HepG2 (cell line): Measurements from ENCODE around the gene PSMD1. TPM values are rescaled to one million over a fixed set of nuclear protein-coding genes. Genes with fewer than 3 reads are reported as not detected.
A peak's percentile ranks its signal among the peaks of the same experiment; 100 is the strongest.

Experiments
- CREB1 ChIP-seq, 2 experiments: fragments of 450-650 bp in 1 of 2; IDR thresholded peaks; 2 replicates each; pipeline ENCODE4 v1.6.1; 2016 to 2017; ENCODE audit warnings: control low read depth in 1 of 2, mild to moderate bottlenecking in 1 of 2, missing compliant biosample characterization in 1 of 2, missing genetic modification characterization in 1 of 2
- KDM4B ChIP-seq: sonication (generic); formaldehyde crosslinking; IDR thresholded peaks from 2 replicates; pipeline ENCODE4 v1.4.0; 2020; ENCODE audit warnings: missing genetic modification reagents
- MAZ ChIP-seq, 2 experiments: sonication (generic) in 1 of 2; formaldehyde crosslinking in 1 of 2; IDR thresholded peaks; 2 replicates each; pipeline versions ENCODE4 v1.5.0 to v1.6.1; 2012 to 2020; ENCODE audit warnings: low read depth in 2 of 2, mild to moderate bottlenecking in 2 of 2, borderline replicate concordance in 1 of 2, improper control_type of control experiment in 1 of 2, low read length in 1 of 2, missing genetic modification reagents in 1 of 2, moderate library complexity in 1 of 2
- NR3C1 ChIP-seq: sonication (generic); formaldehyde crosslinking; IDR thresholded peaks from 2 replicates; pipeline ENCODE4 v1.4.0; 2020; ENCODE audit warnings: missing genetic modification reagents
- PHF20 ChIP-seq: sonication (generic); formaldehyde crosslinking; IDR thresholded peaks from 2 replicates; pipeline ENCODE4 v1.5.0; 2020; ENCODE audit warnings: mild to moderate bottlenecking, missing genetic modification reagents
- SMAD3 ChIP-seq: sonication (generic); formaldehyde crosslinking; IDR thresholded peaks from 2 replicates; pipeline ENCODE4 v1.4.0; 2020; ENCODE audit warnings: missing genetic modification reagents
- TEAD2 ChIP-seq: sonication (generic); formaldehyde crosslinking; IDR thresholded peaks from 2 replicates; pipeline ENCODE4 v1.9.0; 2021; ENCODE audit warnings: missing genetic modification reagents
- TEAD3 ChIP-seq: optimal IDR thresholded peaks from 2 replicates; pipeline ENCODE3; 2016; ENCODE audit warnings: borderline replicate concordance
- ZMAT3 ChIP-seq: sonication (generic); formaldehyde crosslinking; conservative IDR thresholded peaks from 2 replicates; pipeline ENCODE4 v1.7.0; 2021; ENCODE audit warnings: missing genetic modification reagents
- ZNF232 ChIP-seq: sonication (generic); formaldehyde crosslinking; IDR thresholded peaks from 2 replicates; pipeline ENCODE4 v1.4.0; 2020; ENCODE audit warnings: missing genetic modification reagents, borderline replicate concordance
- ZNF333 ChIP-seq: sonication (generic); formaldehyde crosslinking; IDR thresholded peaks from 2 replicates; pipeline ENCODE4 v1.4.0; 2020; ENCODE audit warnings: mild to moderate bottlenecking, missing genetic modification reagents, borderline replicate concordance
- ZNF501 ChIP-seq: sonication (generic); formaldehyde crosslinking; IDR thresholded peaks from 2 replicates; pipeline ENCODE4 v1.5.1; 2020; ENCODE audit warnings: mild to moderate bottlenecking, moderate library complexity, missing genetic modification reagents
- ZNF670 ChIP-seq: sonication (generic); formaldehyde crosslinking; IDR thresholded peaks from 2 replicates; pipeline ENCODE4 v1.8.0; 2022; ENCODE audit warnings: mild to moderate bottlenecking, missing genetic modification reagents, borderline replicate concordance
- ZNF839 ChIP-seq: sonication (generic); formaldehyde crosslinking; IDR thresholded peaks from 2 replicates; pipeline ENCODE4 v1.4.0; 2020; ENCODE audit warnings: missing genetic modification reagents, mild to moderate bottlenecking, borderline replicate concordance
- polyA plus RNA-seq, 8 experiments: library from polyadenylated mRNA; depleted of rRNA in 3 of 8; stranded (reverse) in 7 of 8; unstranded in 1 of 8; fragments of >200 nt; fragmentation: Illumina TruSeq in 4 of 8; extraction: Trizol in 4 of 8; gene quantifications; 2 replicates each; pipeline versions ENCODE4 v1.2.1 to v1.2.3, GENCODE V29; 2011 to 2016; ENCODE audit warnings: low read depth in 4 of 8, missing spikeins in 1 of 8, mixed read lengths in 1 of 8; ENCODE audit not compliant: insufficient read depth in 1 of 8
- total RNA-seq, 5 experiments: library from RNA; depleted of rRNA; stranded (reverse); fragments of >200 nt; fragmentation: Illumina TruSeq; extraction: Trizol; gene quantifications; 2 replicates each; pipeline ENCODE4 v1.2.3, GENCODE V29; 2016; ENCODE audit warnings: low read depth in 1 of 5
- TF ChIP-seq, protein P1 (sequence below): IDR thresholded peaks from 2 replicates; pipeline ENCODE4 v1.6.1; 2016; ENCODE audit warnings: missing compliant biosample characterization, missing genetic modification reagents, borderline replicate concordance
- TF ChIP-seq, protein P2 (sequence below): sonication (generic); formaldehyde crosslinking; IDR thresholded peaks from 2 replicates; pipeline ENCODE4 v1.4.0; 2020; ENCODE audit warnings: missing genetic modification reagents
- TF ChIP-seq, protein P3 (sequence below): sonication (generic); formaldehyde crosslinking; IDR thresholded peaks from 2 replicates; pipeline ENCODE4 v1.9.0; 2022; ENCODE audit warnings: missing genetic modification reagents, mild to moderate bottlenecking, borderline replicate concordance
- TF ChIP-seq, protein P4 (sequence below): sonication (generic); formaldehyde crosslinking; conservative IDR thresholded peaks from 2 replicates; pipeline ENCODE4 v1.4.0; 2020; ENCODE audit warnings: mild to moderate bottlenecking, missing genetic modification reagents, moderate library complexity

The PSMD1 gene
- total and polyA plus RNA-seq, 2 of the 13 experiments (the other 11 are each of a cell fraction or from before 2014, with no cell fraction given): 136 to 191 TPM

GRCh38 chr2:231056453-231057416 lies at the start of gene PSMD1 (continued):
- TF ChIP-seq ZMAT3 (peak; percentile 58; the same call in 1 of the 2 replicates), NR3C1 (no peak), SMAD3 (CRISPR knock-in tag) (peak; percentile 87; the same call in 1 of the 2 replicates), KDM4B (CRISPR knock-in tag) (peak; percentile 17), CREB1 (IDR thresholded peaks at IDR 0.05) (peak; percentile 51), CREB1 (CRISPR knock-in tag; IDR thresholded peaks at IDR 0.05) (peak; percentile 65; the same call in 1 of the 2 replicates), ZNF232 (CRISPR knock-in tag) (no peak; the same call in 1 of the 2 replicates), TEAD2 (no peak), PHF20 (CRISPR knock-in tag) (peak; percentile 90), ZNF501 (CRISPR knock-in tag) (peak; percentile 94), MAZ (IDR thresholded peaks at IDR 0.05; ENCODE audit: borderline replicate concordance, low read depth, low read length) (peak; percentile 24; the same call in 1 of the 2 replicates), MAZ (CRISPR knock-in tag; IDR thresholded peaks at IDR 0.05; ENCODE audit: low read depth) (peak; percentile 86), ZNF333 (CRISPR knock-in tag) (0 out of 2 replicates have a peak, but pooled peaks have one; percentile 95), ZNF839 (CRISPR knock-in tag) (peak; percentile 86; the same call in 1 of the 2 replicates), ZNF670 (CRISPR knock-in tag) (peak; percentile 87; the same call in 1 of the 2 replicates), TEAD3 (CRISPR knock-in tag) (peak; percentile 76)
- TF ChIP-seq, protein P1, sequence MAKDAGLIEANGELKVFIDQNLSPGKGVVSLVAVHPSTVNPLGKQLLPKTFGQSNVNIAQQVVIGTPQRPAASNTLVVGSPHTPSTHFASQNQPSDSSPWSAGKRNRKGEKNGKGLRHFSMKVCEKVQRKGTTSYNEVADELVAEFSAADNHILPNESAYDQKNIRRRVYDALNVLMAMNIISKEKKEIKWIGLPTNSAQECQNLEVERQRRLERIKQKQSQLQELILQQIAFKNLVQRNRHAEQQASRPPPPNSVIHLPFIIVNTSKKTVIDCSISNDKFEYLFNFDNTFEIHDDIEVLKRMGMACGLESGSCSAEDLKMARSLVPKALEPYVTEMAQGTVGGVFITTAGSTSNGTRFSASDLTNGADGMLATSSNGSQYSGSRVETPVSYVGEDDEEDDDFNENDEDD: peak; percentile 71; the same call in 1 of the 2 replicates
- TF ChIP-seq, protein P2, sequence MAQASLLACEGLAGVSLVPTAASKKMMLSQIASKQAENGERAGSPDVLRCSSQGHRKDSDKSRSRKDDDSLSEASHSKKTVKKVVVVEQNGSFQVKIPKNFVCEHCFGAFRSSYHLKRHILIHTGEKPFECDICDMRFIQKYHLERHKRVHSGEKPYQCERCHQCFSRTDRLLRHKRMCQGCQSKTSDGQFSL (CRISPR knock-in tag): no peak
- TF ChIP-seq, protein P3, sequence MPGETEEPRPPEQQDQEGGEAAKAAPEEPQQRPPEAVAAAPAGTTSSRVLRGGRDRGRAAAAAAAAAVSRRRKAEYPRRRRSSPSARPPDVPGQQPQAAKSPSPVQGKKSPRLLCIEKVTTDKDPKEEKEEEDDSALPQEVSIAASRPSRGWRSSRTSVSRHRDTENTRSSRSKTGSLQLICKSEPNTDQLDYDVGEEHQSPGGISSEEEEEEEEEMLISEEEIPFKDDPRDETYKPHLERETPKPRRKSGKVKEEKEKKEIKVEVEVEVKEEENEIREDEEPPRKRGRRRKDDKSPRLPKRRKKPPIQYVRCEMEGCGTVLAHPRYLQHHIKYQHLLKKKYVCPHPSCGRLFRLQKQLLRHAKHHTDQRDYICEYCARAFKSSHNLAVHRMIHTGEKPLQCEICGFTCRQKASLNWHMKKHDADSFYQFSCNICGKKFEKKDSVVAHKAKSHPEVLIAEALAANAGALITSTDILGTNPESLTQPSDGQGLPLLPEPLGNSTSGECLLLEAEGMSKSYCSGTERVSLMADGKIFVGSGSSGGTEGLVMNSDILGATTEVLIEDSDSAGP (CRISPR knock-in tag): peak; percentile 77
- TF ChIP-seq, protein P4, sequence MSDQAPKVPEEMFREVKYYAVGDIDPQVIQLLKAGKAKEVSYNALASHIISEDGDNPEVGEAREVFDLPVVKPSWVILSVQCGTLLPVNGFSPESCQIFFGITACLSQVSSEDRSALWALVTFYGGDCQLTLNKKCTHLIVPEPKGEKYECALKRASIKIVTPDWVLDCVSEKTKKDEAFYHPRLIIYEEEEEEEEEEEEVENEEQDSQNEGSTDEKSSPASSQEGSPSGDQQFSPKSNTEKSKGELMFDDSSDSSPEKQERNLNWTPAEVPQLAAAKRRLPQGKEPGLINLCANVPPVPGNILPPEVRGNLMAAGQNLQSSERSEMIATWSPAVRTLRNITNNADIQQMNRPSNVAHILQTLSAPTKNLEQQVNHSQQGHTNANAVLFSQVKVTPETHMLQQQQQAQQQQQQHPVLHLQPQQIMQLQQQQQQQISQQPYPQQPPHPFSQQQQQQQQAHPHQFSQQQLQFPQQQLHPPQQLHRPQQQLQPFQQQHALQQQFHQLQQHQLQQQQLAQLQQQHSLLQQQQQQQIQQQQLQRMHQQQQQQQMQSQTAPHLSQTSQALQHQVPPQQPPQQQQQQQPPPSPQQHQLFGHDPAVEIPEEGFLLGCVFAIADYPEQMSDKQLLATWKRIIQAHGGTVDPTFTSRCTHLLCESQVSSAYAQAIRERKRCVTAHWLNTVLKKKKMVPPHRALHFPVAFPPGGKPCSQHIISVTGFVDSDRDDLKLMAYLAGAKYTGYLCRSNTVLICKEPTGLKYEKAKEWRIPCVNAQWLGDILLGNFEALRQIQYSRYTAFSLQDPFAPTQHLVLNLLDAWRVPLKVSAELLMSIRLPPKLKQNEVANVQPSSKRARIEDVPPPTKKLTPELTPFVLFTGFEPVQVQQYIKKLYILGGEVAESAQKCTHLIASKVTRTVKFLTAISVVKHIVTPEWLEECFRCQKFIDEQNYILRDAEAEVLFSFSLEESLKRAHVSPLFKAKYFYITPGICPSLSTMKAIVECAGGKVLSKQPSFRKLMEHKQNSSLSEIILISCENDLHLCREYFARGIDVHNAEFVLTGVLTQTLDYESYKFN (CRISPR knock-in tag): peak; percentile 61; the same call in 1 of the 2 replicates
